Measurements from ENCODE around the gene AGTRAP.
A peak's percentile ranks its signal among the peaks of the same experiment; 100 is the strongest.

The AGTRAP gene

GRCh38 chr1:11728126-11728806, 7.7 kb upstream of the AGTRAP start:
- H3K4me1 ChIP-seq (ENCODE audit: control insufficient read depth, insufficient read depth, low read depth, low read length), result peaks cover 21% of the 10 kb centered on the region
- H3K14ac ChIP-seq (ENCODE audit: low read length in 2 of 2), result no peak overlapping the region
- H4K91ac ChIP-seq (ENCODE audit: low read length), result no peak overlapping the region
- DNase-seq, result no peak
- no peak overlapping the region for H4K8ac ChIP-seq (ENCODE audit: low read length)
- no peak overlapping the region for H3K4ac ChIP-seq (ENCODE audit: low read depth in 1 of 2, low read length in 2 of 2)
- no peak overlapping the region for H2BK5ac ChIP-seq (ENCODE audit: low read depth, low read length, poor library complexity, severe bottlenecking)
- no peak overlapping the region for H2AFZ ChIP-seq (ENCODE audit: low read depth, low read length)
- no peak overlapping the region for H3K9ac ChIP-seq (ENCODE audit: low read length)
- WGBS, result 90% methylated on average over 4 of the region's 4 CpGs
- peaks cover 6 to 18% of the 10 kb centered on the region in 2 experiments for H3K27me3 ChIP-seq (ENCODE audit: control insufficient read depth in 1 of 2, insufficient read depth in 1 of 2, low read length in 2 of 2)
- peaks cover 0 to 3% of the 10 kb centered on the region in 2 experiments for H3K36me3 ChIP-seq (ENCODE audit: control insufficient read depth in 1 of 2, insufficient read depth in 2 of 2, low read depth in 1 of 2, low read length in 2 of 2)
- no peak overlapping the region for H3K4me3 ChIP-seq (ENCODE audit: insufficient read depth in 1 of 2, low read depth in 1 of 2, low read length in 2 of 2)
- H2BK12ac ChIP-seq (ENCODE audit: low read length in 2 of 2), result peak overlapping the region in 1 of 2 experiments; percentile 23
- H2AK5ac ChIP-seq (ENCODE audit: low read length, severe bottlenecking), result no peak overlapping the region
- H3K18ac ChIP-seq (ENCODE audit: low read depth in 1 of 2, low read length in 2 of 2), result no peak overlapping the region
- no peaks in the 10 kb centered on the region for H3K79me1 ChIP-seq (replicated peaks; ENCODE audit: low read length, poor library complexity, severe bottlenecking)
- no peak overlapping the region for H2BK15ac ChIP-seq (ENCODE audit: low read depth, poor library complexity, severe bottlenecking)
- H3K27ac ChIP-seq (ENCODE audit: low read length, poor library complexity, severe bottlenecking), result no peak overlapping the region
- H3K23ac ChIP-seq (ENCODE audit: low read length in 2 of 2), result no peak overlapping the region
- H3K9me3 ChIP-seq (ENCODE audit: control insufficient read depth, low read length), result no peaks in the 10 kb centered on the region
- no peak overlapping the region for H3K4me2 ChIP-seq (ENCODE audit: low read length, poor library complexity, severe bottlenecking)
- H2BK120ac ChIP-seq (ENCODE audit: low read depth, low read length), result no peak overlapping the region

DNA sequence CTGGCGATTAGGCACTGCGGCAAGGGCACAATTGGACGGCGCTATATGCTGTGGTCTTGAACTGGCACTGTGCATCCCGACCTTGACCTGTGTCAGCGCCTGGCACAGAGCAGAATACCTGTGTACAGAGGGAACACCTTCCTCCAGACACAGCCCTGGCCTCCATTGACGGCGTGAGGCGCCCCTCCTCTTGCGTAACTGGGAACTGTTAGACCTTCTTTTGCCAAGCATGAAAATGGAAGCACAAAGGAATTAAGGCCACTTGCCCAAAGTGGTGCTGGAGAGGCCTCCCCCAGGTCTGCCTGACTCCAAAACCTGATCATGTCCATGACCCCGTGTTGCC, 6.8 kb upstream of the AGTRAP start:
- H3K4me1 ChIP-seq (ENCODE audit: control insufficient read depth, insufficient read depth, low read depth, low read length), result peaks cover 21% of the 10 kb centered on the region
- no peak overlapping the region for H3K27ac ChIP-seq (ENCODE audit: low read length, poor library complexity, severe bottlenecking)
- no peak overlapping the region for H3K4ac ChIP-seq (ENCODE audit: low read depth in 1 of 2, low read length in 2 of 2)
- no peak overlapping the region for H3K4me3 ChIP-seq (ENCODE audit: insufficient read depth in 1 of 2, low read depth in 1 of 2, low read length in 2 of 2)
- DNase-seq, result no peak
- peak overlapping the region in 1 of 2 experiments; percentile 0 for H3K14ac ChIP-seq (ENCODE audit: low read length in 2 of 2)
- H3K79me1 ChIP-seq (replicated peaks; ENCODE audit: low read length, poor library complexity, severe bottlenecking), result no peaks in the 10 kb centered on the region
- H3K9me3 ChIP-seq (ENCODE audit: control insufficient read depth, low read length), result no peaks in the 10 kb centered on the region
- no peak overlapping the region for H2BK120ac ChIP-seq (ENCODE audit: low read depth, low read length)
- no peak overlapping the region for H3K4me2 ChIP-seq (ENCODE audit: low read length, poor library complexity, severe bottlenecking)
- no peak overlapping the region for H2AFZ ChIP-seq (ENCODE audit: low read depth, low read length)
- H4K91ac ChIP-seq (ENCODE audit: low read length), result peak overlapping the region; percentile 5
- peaks cover 0 to 3% of the 10 kb centered on the region in 2 experiments for H3K36me3 ChIP-seq (ENCODE audit: control insufficient read depth in 1 of 2, insufficient read depth in 2 of 2, low read depth in 1 of 2, low read length in 2 of 2)
- H3K23ac ChIP-seq (ENCODE audit: low read length in 2 of 2), result no peak overlapping the region
- H3K27me3 ChIP-seq (ENCODE audit: control insufficient read depth in 1 of 2, insufficient read depth in 1 of 2, low read length in 2 of 2), result peaks cover 2 to 13% of the 10 kb centered on the region in 2 experiments
- H2BK5ac ChIP-seq (ENCODE audit: low read depth, low read length, poor library complexity, severe bottlenecking), result no peak overlapping the region
- H2BK15ac ChIP-seq (ENCODE audit: low read depth, poor library complexity, severe bottlenecking), result no peak overlapping the region
- H3K18ac ChIP-seq (ENCODE audit: low read depth in 1 of 2, low read length in 2 of 2), result peak overlapping the region in 1 of 2 experiments; percentile 87
- peak overlapping the region; percentile 92 for H4K8ac ChIP-seq (ENCODE audit: low read length)
- peak overlapping the region; percentile 55 for H2BK12ac ChIP-seq (ENCODE audit: low read length in 2 of 2)
- no peak overlapping the region for H2AK5ac ChIP-seq (ENCODE audit: low read length, severe bottlenecking)
- 96% methylated on average over 11 of the region's 11 CpGs for WGBS
- no peak overlapping the region for H3K9ac ChIP-seq (ENCODE audit: low read length)

DNA sequence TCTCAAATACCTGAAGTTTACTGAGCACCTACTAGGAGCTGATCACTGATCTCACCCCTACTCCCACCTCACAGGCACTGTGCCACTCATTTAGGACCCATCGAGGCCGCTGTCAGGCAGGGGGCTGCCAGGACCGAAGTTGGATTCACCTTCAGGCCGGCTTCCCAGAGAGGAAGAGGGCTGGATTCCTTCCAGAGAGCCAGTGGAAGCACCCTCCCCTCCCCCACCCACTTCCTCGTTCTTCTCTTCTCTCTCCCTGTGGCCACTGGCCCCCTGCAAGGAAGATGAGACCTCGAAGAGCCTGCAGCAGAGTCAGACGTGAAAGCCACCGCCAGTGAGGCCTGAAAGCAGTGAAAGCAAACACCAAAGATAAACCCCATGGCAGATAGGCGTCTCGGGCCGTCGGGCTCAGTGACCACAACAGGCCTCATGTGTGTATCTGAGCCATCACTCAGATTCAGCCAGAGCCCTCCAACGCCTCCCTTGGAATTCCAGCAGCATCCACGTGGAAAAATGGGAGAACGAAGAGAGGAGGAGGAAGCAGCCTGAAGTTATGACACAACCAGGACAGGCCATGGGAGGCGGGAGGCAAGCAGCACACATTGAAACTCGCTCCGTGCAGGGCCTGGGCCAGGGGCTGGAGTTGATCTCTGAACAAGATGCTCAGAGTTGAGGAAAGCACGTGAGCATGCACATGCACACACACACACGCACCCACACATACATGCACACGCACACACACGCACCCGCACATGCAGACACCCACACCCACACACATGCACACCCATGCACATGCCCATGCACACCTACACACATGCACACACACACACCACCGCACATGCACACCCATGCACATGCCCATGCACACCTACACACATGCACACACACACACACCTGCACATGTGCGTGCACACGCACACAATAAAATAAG, 6.2 kb upstream of the AGTRAP start:
- H4K8ac ChIP-seq (ENCODE audit: low read length), result peak overlapping the region; percentile 92
- peak; percentile 42 for DNase-seq
- peaks cover 0 to 6% of the 10 kb centered on the region in 2 experiments for H3K27me3 ChIP-seq (ENCODE audit: control insufficient read depth in 1 of 2, insufficient read depth in 1 of 2, low read length in 2 of 2)
- H3K18ac ChIP-seq (ENCODE audit: low read depth in 1 of 2, low read length in 2 of 2), result peak overlapping the region; percentile 46 to 87
- H3K4me1 ChIP-seq (ENCODE audit: control insufficient read depth, insufficient read depth, low read depth, low read length), result peaks cover 21% of the 10 kb centered on the region
- peak overlapping the region; percentile 69 for H2BK120ac ChIP-seq (ENCODE audit: low read depth, low read length)
- no peak overlapping the region for H2BK15ac ChIP-seq (ENCODE audit: low read depth, poor library complexity, severe bottlenecking)
- H4K91ac ChIP-seq (ENCODE audit: low read length), result peak overlapping the region; percentile 72
- H3K79me1 ChIP-seq (replicated peaks; ENCODE audit: low read length, poor library complexity, severe bottlenecking), result no peaks in the 10 kb centered on the region
- peak overlapping the region in 1 of 2 experiments; percentile 24 for H3K4ac ChIP-seq (ENCODE audit: low read depth in 1 of 2, low read length in 2 of 2)
- no peak overlapping the region for H3K4me2 ChIP-seq (ENCODE audit: low read length, poor library complexity, severe bottlenecking)
- H2AFZ ChIP-seq (ENCODE audit: low read depth, low read length), result peak overlapping the region; percentile 55
- peak overlapping the region in 1 of 2 experiments; percentile 77 for H3K14ac ChIP-seq (ENCODE audit: low read length in 2 of 2)
- H2AK5ac ChIP-seq (ENCODE audit: low read length, severe bottlenecking), result no peak overlapping the region
- 59% methylated on average over 26 of the region's 26 CpGs for WGBS
- peak overlapping the region; percentile 15 for H3K27ac ChIP-seq (ENCODE audit: low read length, poor library complexity, severe bottlenecking)
- H2BK5ac ChIP-seq (ENCODE audit: low read depth, low read length, poor library complexity, severe bottlenecking), result no peak overlapping the region
- H2BK12ac ChIP-seq (ENCODE audit: low read length in 2 of 2), result peak overlapping the region; percentile 55
- H3K4me3 ChIP-seq (ENCODE audit: insufficient read depth in 1 of 2, low read depth in 1 of 2, low read length in 2 of 2), result no peak overlapping the region
- H3K23ac ChIP-seq (ENCODE audit: low read length in 2 of 2), result no peak overlapping the region
- no peaks in the 10 kb centered on the region for H3K9me3 ChIP-seq (ENCODE audit: control insufficient read depth, low read length)
- peaks cover 0 to 3% of the 10 kb centered on the region in 2 experiments for H3K36me3 ChIP-seq (ENCODE audit: control insufficient read depth in 1 of 2, insufficient read depth in 2 of 2, low read depth in 1 of 2, low read length in 2 of 2)
- no peak overlapping the region for H3K9ac ChIP-seq (ENCODE audit: low read length)

- no peak overlapping the region for H3K27ac ChIP-seq (ENCODE audit: low read length, poor library complexity, severe bottlenecking)
- H4K91ac ChIP-seq (ENCODE audit: low read length), result peak overlapping the region; percentile 72
- H2BK15ac ChIP-seq (ENCODE audit: low read depth, poor library complexity, severe bottlenecking), result peak overlapping the region; percentile 32
- no peak overlapping the region for H3K4me2 ChIP-seq (ENCODE audit: low read length, poor library complexity, severe bottlenecking)
- H3K79me1 ChIP-seq (replicated peaks; ENCODE audit: low read length, poor library complexity, severe bottlenecking), result no peaks in the 10 kb centered on the region
- H3K4ac ChIP-seq (ENCODE audit: low read depth in 1 of 2, low read length in 2 of 2), result peak overlapping the region; percentile 53 to 79
- H3K27me3 ChIP-seq (ENCODE audit: control insufficient read depth in 1 of 2, insufficient read depth in 1 of 2, low read length in 2 of 2), result no peaks in the 10 kb centered on the region
- peak; percentile 73 for DNase-seq
- H3K9me3 ChIP-seq (ENCODE audit: control insufficient read depth, low read length), result no peaks in the 10 kb centered on the region
- H4K8ac ChIP-seq (ENCODE audit: low read length), result peak overlapping the region; percentile 66
- H2AFZ ChIP-seq (ENCODE audit: low read depth, low read length), result no peak overlapping the region
- H2BK5ac ChIP-seq (ENCODE audit: low read depth, low read length, poor library complexity, severe bottlenecking), result no peak overlapping the region
- peaks cover 0 to 3% of the 10 kb centered on the region in 2 experiments for H3K36me3 ChIP-seq (ENCODE audit: control insufficient read depth in 1 of 2, insufficient read depth in 2 of 2, low read depth in 1 of 2, low read length in 2 of 2)
- no peak overlapping the region for H3K14ac ChIP-seq (ENCODE audit: low read length in 2 of 2)
- no peak overlapping the region for H2AK5ac ChIP-seq (ENCODE audit: low read length, severe bottlenecking)
- peak overlapping the region; percentile 76 for H2BK120ac ChIP-seq (ENCODE audit: low read depth, low read length)
- H2BK12ac ChIP-seq (ENCODE audit: low read length in 2 of 2), result peak overlapping the region in 1 of 2 experiments; percentile 51
- peak overlapping the region; percentile 70 to 87 for H3K18ac ChIP-seq (ENCODE audit: low read depth in 1 of 2, low read length in 2 of 2)
- WGBS, result 24% methylated on average over 5 of the region's 5 CpGs
- no peak overlapping the region for H3K9ac ChIP-seq (ENCODE audit: low read length)
- H3K4me1 ChIP-seq (ENCODE audit: control insufficient read depth, insufficient read depth, low read depth, low read length), result peaks cover 21% of the 10 kb centered on the region
- no peak overlapping the region for H3K23ac ChIP-seq (ENCODE audit: low read length in 2 of 2)
- H3K4me3 ChIP-seq (ENCODE audit: insufficient read depth in 1 of 2, low read depth in 1 of 2, low read length in 2 of 2), result no peak overlapping the region
Observed at GRCh38 chr1:11730429-11730891, 5.5 kb upstream of the AGTRAP start.
